H9 (cell line): ENCODE data around the gene SP3. TPM values are rescaled to one million over a fixed set of nuclear protein-coding genes. Genes with fewer than 3 reads are reported as not detected.

Experiments
- DNase-seq: peaks from one replicate; pipeline ENCODE4 v3.0.0-alpha.2; 2017
- H2AFZ ChIP-seq: one replicate; pipeline ENCODE4 v1.6.1; 2013; ENCODE audit warnings: mild to moderate bottlenecking, low read length, control low read depth, moderate library complexity
- H2AK5ac ChIP-seq: 2 replicates; pipeline ENCODE4 v1.6.1; 2013; ENCODE audit warnings: low read length, control low read depth, mixed read lengths; ENCODE audit not compliant: insufficient read length
- H2BK120ac ChIP-seq: one replicate; pipeline ENCODE4 v1.6.1; 2013; ENCODE audit warnings: low read depth, mild to moderate bottlenecking, low read length, control low read depth, inconsistent platforms; ENCODE audit not compliant: poor library complexity, severe bottlenecking
- H2BK12ac ChIP-seq: 2 replicates; pipeline ENCODE4 v1.6.1; 2013; ENCODE audit warnings: low read length, control low read depth, mixed read lengths, low read depth; ENCODE audit not compliant: insufficient read length
- H2BK15ac ChIP-seq: 2 replicates; pipeline ENCODE4 v1.6.1; 2013; ENCODE audit warnings: low read depth, low read length, control low read depth
- H2BK20ac ChIP-seq: one replicate; pipeline ENCODE4 v1.6.1; 2013; ENCODE audit warnings: low read depth, mild to moderate bottlenecking, low read length, control low read depth, inconsistent platforms; ENCODE audit not compliant: poor library complexity, severe bottlenecking
- H2BK5ac ChIP-seq: 2 replicates; pipeline ENCODE4 v1.6.1; 2013; ENCODE audit warnings: low read length, control low read depth, mixed read lengths; ENCODE audit not compliant: insufficient read length
- H3K14ac ChIP-seq: 2 replicates; pipeline ENCODE4 v1.6.1; 2013; ENCODE audit warnings: low read length, control low read depth; ENCODE audit not compliant: insufficient read depth
- H3K18ac ChIP-seq: 2 replicates; pipeline ENCODE4 v1.6.1; 2013; ENCODE audit warnings: low read depth, mild to moderate bottlenecking, mixed read lengths, low read length, control low read depth; ENCODE audit not compliant: insufficient read length
- H3K23ac ChIP-seq: 2 replicates; pipeline ENCODE4 v1.6.1; 2013; ENCODE audit warnings: low read length, control low read depth, mixed read lengths, low read depth; ENCODE audit not compliant: insufficient read length
- H3K23me2 ChIP-seq: 2 replicates; pipeline ENCODE4 v1.6.1; 2013; ENCODE audit warnings: low read depth, mild to moderate bottlenecking, mixed read lengths, low read length, control low read depth; ENCODE audit not compliant: insufficient read length, poor library complexity, severe bottlenecking
- H3K27ac ChIP-seq: 2 replicates; pipeline ENCODE4 v1.5.1; 2013; ENCODE audit warnings: low read length, control low read depth, mixed read lengths, low read depth; ENCODE audit not compliant: insufficient read length
- H3K27me3 ChIP-seq: 2 replicates; pipeline ENCODE4 v1.6.1; 2013; ENCODE audit warnings: low read length, control low read depth, inconsistent platforms; ENCODE audit not compliant: insufficient read depth
- H3K4ac ChIP-seq: 2 replicates; pipeline ENCODE4 v1.6.1; 2013; ENCODE audit warnings: low read depth, mild to moderate bottlenecking, control low read depth, inconsistent platforms, low read length, moderate library complexity
- H3K4me1 ChIP-seq: 2 replicates; pipeline ENCODE4 v1.6.1; 2013; ENCODE audit warnings: low read length, control low read depth, inconsistent platforms; ENCODE audit not compliant: insufficient read depth
- H3K4me2 ChIP-seq: 2 replicates; pipeline ENCODE4 v1.6.1; 2013; ENCODE audit warnings: low read length, control low read depth, mixed read lengths; ENCODE audit not compliant: insufficient read length, insufficient read depth
- H3K56ac ChIP-seq: 2 replicates; pipeline ENCODE4 v1.6.1; 2013; ENCODE audit warnings: low read depth, mild to moderate bottlenecking, mixed read lengths, low read length, control low read depth; ENCODE audit not compliant: insufficient read length
- H3K79me1 ChIP-seq: 2 replicates; pipeline ENCODE4 v1.6.1; 2013; ENCODE audit warnings: low read depth, mild to moderate bottlenecking, moderate library complexity, low read length, control low read depth, inconsistent platforms; ENCODE audit not compliant: insufficient read depth, poor library complexity, severe bottlenecking
- H3K79me2 ChIP-seq: 2 replicates; pipeline ENCODE4 v1.6.1; 2013; ENCODE audit warnings: low read length, control low read depth, inconsistent platforms; ENCODE audit not compliant: insufficient read depth
- H3K9ac ChIP-seq: 2 replicates; pipeline ENCODE4 v1.6.1; 2013; ENCODE audit warnings: low read length, control low read depth, mixed read lengths; ENCODE audit not compliant: insufficient read length; ENCODE audit errors: extremely low read depth
- H3K9me3 ChIP-seq: one replicate; pipeline ENCODE4 v1.6.1; 2013; ENCODE audit warnings: low read depth, low read length, inconsistent platforms; ENCODE audit not compliant: control insufficient read depth
- H3T11ph ChIP-seq: one replicate; pipeline ENCODE4 v1.6.1; 2013; ENCODE audit warnings: mild to moderate bottlenecking, low read length, control low read depth, inconsistent platforms
- H4K20me1 ChIP-seq: one replicate; pipeline ENCODE4 v1.6.1; 2013; ENCODE audit not compliant: control insufficient read depth, insufficient read length, insufficient read depth
- H4K5ac ChIP-seq: 2 replicates; pipeline ENCODE4 v1.6.1; 2013; ENCODE audit warnings: low read depth, mild to moderate bottlenecking, mixed read lengths, low read length, control low read depth; ENCODE audit not compliant: insufficient read length
- H4K8ac ChIP-seq: replicated peaks from 2 replicates; pipeline ENCODE4 v1.6.1; 2013; ENCODE audit warnings: low read length, control low read depth, mixed read lengths, low read depth; ENCODE audit not compliant: insufficient read length
- H4K91ac ChIP-seq: 2 replicates; pipeline ENCODE4 v1.6.1; 2013; ENCODE audit warnings: low read depth, mild to moderate bottlenecking, moderate library complexity, mixed read lengths, low read length, control low read depth; ENCODE audit not compliant: insufficient read length
- H3K27ac Mint-ChIP-seq, 3 experiments: 2 replicates in 2 of 3; 3 replicates in 1 of 3; pipeline ENCODE4 v1.8.0; 2020 to 2021; ENCODE audit warnings: mixed read lengths in 3 of 3, mild to moderate bottlenecking in 1 of 3, moderate library complexity in 1 of 3
- H3K27me3 Mint-ChIP-seq: 2 replicates; pipeline ENCODE4 v1.8.0; 2021; ENCODE audit warnings: low read depth, mild to moderate bottlenecking, moderate library complexity, mixed read lengths
- H3K36me3 Mint-ChIP-seq, 3 experiments: 2 replicates in 2 of 3; 3 replicates in 1 of 3; pipeline ENCODE4 v1.8.0; 2020 to 2021; ENCODE audit warnings: low read depth in 3 of 3, mixed read lengths in 3 of 3; ENCODE audit not compliant: insufficient read depth in 1 of 3
- H3K4me1 Mint-ChIP-seq, 2 experiments: 2 replicates each; pipeline ENCODE4 v1.8.0; 2020; ENCODE audit warnings: mixed read lengths in 2 of 2
- H3K4me3 Mint-ChIP-seq, 2 experiments: 2 replicates in 1 of 2; 3 replicates in 1 of 2; pipeline ENCODE4 v1.8.0; 2020 to 2021; ENCODE audit warnings: mild to moderate bottlenecking in 2 of 2, mixed read lengths in 2 of 2, moderate library complexity in 1 of 2
- H3K9me3 Mint-ChIP-seq, 2 experiments: 2 replicates in 1 of 2; 3 replicates in 1 of 2; pipeline ENCODE4 v1.8.0; 2020; ENCODE audit warnings: mild to moderate bottlenecking in 2 of 2, mixed read lengths in 2 of 2, moderate library complexity in 1 of 2
- WGBS: extraction: QIAGEN DNeasy Blood & Tissue Kit; methylation state at CpG from one replicate; pipeline ENCODE4 v1.1.7; 2013; ENCODE audit warnings: missing lambda C conversion rate, low lambda C conversion rate, mixed read lengths; ENCODE audit not compliant: insufficient read length; ENCODE audit errors: extremely low coverage; 5-methylcytosine and 5-hydroxymethylcytosine counted together
- total RNA-seq: library from RNA; stranded (reverse); gene quantifications from 2 replicates; pipeline ENCODE4 v1.2.1, GENCODE V29; 2021
- TF ChIP-seq, protein P1 (sequence below): fragments of 200-600 bp; sonication (generic); conservative IDR thresholded peaks from 3 replicates; pipeline ENCODE4 v1.8.0; 2021; ENCODE audit warnings: antibody characterized with exemption, mild to moderate bottlenecking

SP3 gene
- total RNA-seq, 1 experiment from 2014 or later, result 86.3 TPM

DNA sequence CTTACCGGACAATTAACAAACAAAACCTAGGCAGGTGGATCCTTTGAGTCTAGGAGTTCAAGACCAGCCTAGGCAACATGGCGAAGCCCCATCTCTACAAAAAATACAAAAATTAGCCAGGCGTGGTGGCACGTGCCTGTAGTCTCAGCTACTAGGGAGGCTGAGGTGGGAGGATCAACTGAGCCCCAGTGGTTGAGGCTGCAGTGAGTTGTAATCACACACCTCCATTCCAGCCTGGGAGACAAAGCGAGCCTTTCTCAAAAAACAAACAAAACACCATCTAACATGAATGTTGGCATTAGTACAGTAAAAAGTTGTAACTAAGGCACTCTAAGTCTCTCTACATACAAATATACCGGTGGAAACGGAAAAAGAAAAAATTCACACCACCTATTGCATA is 5.3 kb downstream of the SP3 start:
- Histone ChIP-seq H4K20me1 (no peaks in the 10 kb centered on the region), H3K27me3 (no peaks in the 10 kb centered on the region), H3T11ph (no peak overlapping the region), H2AK5ac (no peak overlapping the region), H3K23ac (no peak overlapping the region), H4K8ac (no peak overlapping the region), H3K27ac (no peak overlapping the region), H4K91ac (no peak overlapping the region), H3K23me2 (no peaks in the 10 kb centered on the region), H2BK15ac (no peak overlapping the region), H3K18ac (no peak overlapping the region), H2BK12ac (no peak overlapping the region), H2BK120ac (no peak overlapping the region), H2BK20ac (no peak overlapping the region), H3K4me2 (no peak overlapping the region), H2AFZ (no peak overlapping the region), H3K9me3 (no peaks in the 10 kb centered on the region), H3K79me2 (peaks cover 39% of the 10 kb centered on the region), H3K56ac (no peak overlapping the region), H3K79me1 (no peaks in the 10 kb centered on the region), H3K14ac (no peak overlapping the region), H3K9ac (no peak overlapping the region), H4K5ac (no peak overlapping the region), H3K4ac (no peak overlapping the region), H2BK5ac (no peak overlapping the region), H3K4me1 (no peaks in the 10 kb centered on the region)
- H3K9me3 Mint-ChIP-seq, result peaks cover 0 to 5% of the 10 kb centered on the region in 2 experiments; a peak in 1 of 5 replicates
- DNase-seq, result no peak
- TF ChIP-seq, protein P1, sequence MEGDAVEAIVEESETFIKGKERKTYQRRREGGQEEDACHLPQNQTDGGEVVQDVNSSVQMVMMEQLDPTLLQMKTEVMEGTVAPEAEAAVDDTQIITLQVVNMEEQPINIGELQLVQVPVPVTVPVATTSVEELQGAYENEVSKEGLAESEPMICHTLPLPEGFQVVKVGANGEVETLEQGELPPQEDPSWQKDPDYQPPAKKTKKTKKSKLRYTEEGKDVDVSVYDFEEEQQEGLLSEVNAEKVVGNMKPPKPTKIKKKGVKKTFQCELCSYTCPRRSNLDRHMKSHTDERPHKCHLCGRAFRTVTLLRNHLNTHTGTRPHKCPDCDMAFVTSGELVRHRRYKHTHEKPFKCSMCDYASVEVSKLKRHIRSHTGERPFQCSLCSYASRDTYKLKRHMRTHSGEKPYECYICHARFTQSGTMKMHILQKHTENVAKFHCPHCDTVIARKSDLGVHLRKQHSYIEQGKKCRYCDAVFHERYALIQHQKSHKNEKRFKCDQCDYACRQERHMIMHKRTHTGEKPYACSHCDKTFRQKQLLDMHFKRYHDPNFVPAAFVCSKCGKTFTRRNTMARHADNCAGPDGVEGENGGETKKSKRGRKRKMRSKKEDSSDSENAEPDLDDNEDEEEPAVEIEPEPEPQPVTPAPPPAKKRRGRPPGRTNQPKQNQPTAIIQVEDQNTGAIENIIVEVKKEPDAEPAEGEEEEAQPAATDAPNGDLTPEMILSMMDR, result no peak
- WGBS, result no CpG with 5 or more reads among the region's 7 CpGs
- H3K4me1 Mint-ChIP-seq, result peaks cover 29 to 43% of the 10 kb centered on the region in 2 experiments
- peaks cover 35 to 45% (median 37%) of the 10 kb centered on the region in 3 experiments for H3K36me3 Mint-ChIP-seq
- H3K4me3 Mint-ChIP-seq, result no peak overlapping the region; a peak in 2 of 5 replicates
- H3K27me3 Mint-ChIP-seq, result no peaks in the 10 kb centered on the region
- H3K27ac Mint-ChIP-seq, result peak overlapping the region in 2 of 3 experiments; percentile 49 to 72; a peak in 2 of 7 replicates
